HG03565 (cell line): ENCODE measurements around the gene BMP4.

Experiments
- ATAC-seq: cut with Tn5 transposase; IDR thresholded peaks from one replicate; pipeline ENCODE4 v1.9.1; 2021; ENCODE audit warnings: mild to moderate bottlenecking, moderate library complexity; ENCODE audit not compliant: unreplicated experiment

Gene BMP4

GRCh38 chr14:53964249-53964648 lies 7.6 kb upstream of the BMP4 start:
- no peak for ATAC-seq

GRCh38 chr14:53963320-53964227 lies 6.9 kb upstream of the BMP4 start:
- no peak for ATAC-seq

- ATAC-seq: no peak
Measured at GRCh38 chr14:53962953-53963319, 6.3 kb upstream of the BMP4 start.

GRCh38 chr14:53958628-53959027 lies 2.0 kb upstream of the BMP4 start:
- ATAC-seq: no peak

GRCh38 chr14:53957739-53958138 lies 1.1 kb upstream of the BMP4 start:
- ATAC-seq: no peak

GRCh38 chr14:53955671-53956426 lies 776 bp downstream of the BMP4 start:
- ATAC-seq: no peak

GRCh38 chr14:53955229-53955556 lies 1.4 kb downstream of the BMP4 start:
- ATAC-seq: no peak

- no peak for ATAC-seq
Measured at GRCh38 chr14:53954551-53955228, 1.9 kb downstream of the BMP4 start.

- ATAC-seq: no peak
Measured at GRCh38 chr14:53953828-53954550, 2.6 kb downstream of the BMP4 start.

GRCh38 chr14:53953002-53953827 lies 3.4 kb downstream of the BMP4 start:
- no peak for ATAC-seq

- ATAC-seq: no peak
Measured at GRCh38 chr14:53952533-53952932, 4.1 kb downstream of the BMP4 start.

- no peak for ATAC-seq
Measured at GRCh38 chr14:53951627-53952303, 4.9 kb downstream of the BMP4 start.

- no peak for ATAC-seq
Measured at GRCh38 chr14:53951243-53951626, 5.4 kb downstream of the BMP4 start.

- no peak for ATAC-seq
Measured at GRCh38 chr14:53950031-53950793, 6.4 kb downstream of the BMP4 start.

- ATAC-seq: no peak
Measured at GRCh38 chr14:53949201-53949600, 7.4 kb downstream of the BMP4 start.

- no peak for ATAC-seq
Measured at GRCh38 chr14:53948205-53948884, 8.3 kb downstream of the BMP4 start.

GRCh38 chr14:53947452-53948204 lies 9.0 kb downstream of the BMP4 start:
- no peak for ATAC-seq

GRCh38 chr14:53947094-53947445 lies 9.6 kb downstream of the BMP4 start:
- ATAC-seq: no peak
